ENCODE results near the gene COL6A2.

COL6A2 gene

DNA sequence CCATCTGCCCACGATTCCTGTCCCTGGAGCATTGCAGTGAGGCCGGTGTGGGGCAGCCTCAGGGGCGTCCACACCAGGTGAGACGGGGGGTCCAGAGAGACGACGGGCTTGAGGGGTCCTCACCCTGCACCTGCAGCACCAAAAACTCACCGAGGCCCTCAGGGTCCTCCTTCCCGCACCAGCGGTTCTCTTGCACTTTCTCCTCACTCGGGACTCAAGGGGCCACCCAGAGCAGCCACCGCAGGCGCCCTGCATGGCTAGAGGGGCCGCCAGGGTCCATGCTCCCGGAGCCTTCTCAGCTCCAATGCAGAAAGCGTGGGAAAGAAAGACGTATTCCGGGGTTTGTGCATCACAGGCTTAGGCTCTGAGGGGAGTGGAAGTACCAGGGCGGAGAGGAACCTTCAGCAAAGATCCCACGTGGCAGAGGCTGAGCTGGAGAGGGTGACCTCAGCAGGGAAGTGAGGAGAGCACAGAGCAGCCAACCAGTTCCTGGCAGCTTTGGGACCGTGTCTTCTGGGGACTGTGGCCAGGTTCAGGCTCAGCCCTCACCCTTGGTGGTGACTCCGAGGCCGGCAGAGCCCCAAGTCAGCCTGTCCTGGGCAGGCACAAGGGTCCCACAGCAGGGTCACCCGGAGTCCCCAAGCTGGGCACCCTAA lies 19.5 kb upstream of the COL6A2 start:
- TF ChIP-seq, protein P1, sequence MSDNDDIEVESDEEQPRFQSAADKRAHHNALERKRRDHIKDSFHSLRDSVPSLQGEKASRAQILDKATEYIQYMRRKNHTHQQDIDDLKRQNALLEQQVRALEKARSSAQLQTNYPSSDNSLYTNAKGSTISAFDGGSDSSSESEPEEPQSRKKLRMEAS (IDR thresholded peaks at IDR 0.05) = no peak
- TF ChIP-seq CREB1 (IDR thresholded peaks at IDR 0.05; ENCODE audit: low read depth) = no peak
- TF ChIP-seq ZBTB7A (IDR thresholded peaks at IDR 0.05; ENCODE audit: low read depth) = no peak
- TF ChIP-seq REST (IDR thresholded peaks at IDR 0.05; ENCODE audit: low read depth) = no peak
- no peak for TF ChIP-seq TEAD4 (IDR thresholded peaks at IDR 0.05)
- no peak for TF ChIP-seq EP300 (IDR thresholded peaks at IDR 0.05; ENCODE audit: borderline replicate concordance)
- no peak for TF ChIP-seq NFIC (IDR thresholded peaks at IDR 0.05)
- TF ChIP-seq TCF12 (IDR thresholded peaks at IDR 0.05; ENCODE audit: low read depth) = no peak
- no peak for TF ChIP-seq CEBPB (IDR thresholded peaks at IDR 0.05)
- no peak for TF ChIP-seq EGR1 (IDR thresholded peaks at IDR 0.05)
- no peak for TF ChIP-seq FOXM1 (IDR thresholded peaks at IDR 0.05; ENCODE audit: borderline replicate concordance, low read depth)
- TF ChIP-seq RAD21 (IDR thresholded peaks at IDR 0.05; ENCODE audit: low read depth) = no peak
- no peak for TF ChIP-seq TAF1 (IDR thresholded peaks at IDR 0.05; ENCODE audit: low read depth)
- TF ChIP-seq YY1 (IDR thresholded peaks at IDR 0.05; ENCODE audit: low read depth) = no peak
- TF ChIP-seq, protein P2, sequence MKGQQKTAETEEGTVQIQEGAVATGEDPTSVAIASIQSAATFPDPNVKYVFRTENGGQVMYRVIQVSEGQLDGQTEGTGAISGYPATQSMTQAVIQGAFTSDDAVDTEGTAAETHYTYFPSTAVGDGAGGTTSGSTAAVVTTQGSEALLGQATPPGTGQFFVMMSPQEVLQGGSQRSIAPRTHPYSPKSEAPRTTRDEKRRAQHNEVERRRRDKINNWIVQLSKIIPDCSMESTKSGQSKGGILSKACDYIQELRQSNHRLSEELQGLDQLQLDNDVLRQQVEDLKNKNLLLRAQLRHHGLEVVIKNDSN (IDR thresholded peaks at IDR 0.05) = no peak

DNA sequence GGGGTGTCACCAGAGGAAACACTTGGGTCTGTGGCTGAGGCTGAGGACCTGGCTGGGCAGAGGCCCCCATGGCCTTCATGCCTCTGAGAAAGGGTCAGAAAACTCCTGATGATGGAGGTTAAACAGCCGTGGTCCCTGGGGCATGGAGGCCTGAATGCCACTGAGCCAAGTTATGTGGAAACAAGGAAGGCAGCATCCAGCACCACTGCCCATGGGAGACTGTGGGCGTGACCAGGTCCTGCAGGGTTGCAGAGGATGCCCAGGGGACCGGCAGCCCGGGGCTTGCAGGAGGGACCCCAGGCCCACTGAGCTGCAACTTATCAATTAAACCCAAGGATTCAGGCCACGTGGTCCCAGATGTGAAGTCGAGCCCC lies 18.9 kb upstream of the COL6A2 start:
- TF ChIP-seq EGR1 (IDR thresholded peaks at IDR 0.05) (no peak), CREB1 (IDR thresholded peaks at IDR 0.05; ENCODE audit: low read depth) (no peak), EP300 (IDR thresholded peaks at IDR 0.05; ENCODE audit: borderline replicate concordance) (no peak), REST (IDR thresholded peaks at IDR 0.05; ENCODE audit: low read depth) (no peak), ZBTB7A (IDR thresholded peaks at IDR 0.05; ENCODE audit: low read depth) (no peak), TEAD4 (IDR thresholded peaks at IDR 0.05) (no peak), FOXM1 (IDR thresholded peaks at IDR 0.05; ENCODE audit: borderline replicate concordance, low read depth) (no peak), RAD21 (IDR thresholded peaks at IDR 0.05; ENCODE audit: low read depth) (no peak), TAF1 (IDR thresholded peaks at IDR 0.05; ENCODE audit: low read depth) (no peak), CEBPB (IDR thresholded peaks at IDR 0.05) (no peak), TCF12 (IDR thresholded peaks at IDR 0.05; ENCODE audit: low read depth) (no peak), NFIC (IDR thresholded peaks at IDR 0.05) (no peak), YY1 (IDR thresholded peaks at IDR 0.05; ENCODE audit: low read depth) (no peak)
- TF ChIP-seq, protein P1 (IDR thresholded peaks at IDR 0.05) = no peak
- TF ChIP-seq, protein P2 (IDR thresholded peaks at IDR 0.05) = no peak

- no peak for TF ChIP-seq YY1 (IDR thresholded peaks at IDR 0.05; ENCODE audit: low read depth)
- TF ChIP-seq RAD21 (IDR thresholded peaks at IDR 0.05; ENCODE audit: low read depth) = no peak
- TF ChIP-seq EGR1 (IDR thresholded peaks at IDR 0.05) = no peak
- TF ChIP-seq TAF1 (IDR thresholded peaks at IDR 0.05; ENCODE audit: low read depth) = no peak
- TF ChIP-seq, protein P1 (IDR thresholded peaks at IDR 0.05) = no peak
- no peak for TF ChIP-seq NFIC (IDR thresholded peaks at IDR 0.05)
- no peak for TF ChIP-seq CREB1 (IDR thresholded peaks at IDR 0.05; ENCODE audit: low read depth)
- TF ChIP-seq FOXM1 (IDR thresholded peaks at IDR 0.05; ENCODE audit: borderline replicate concordance, low read depth) = no peak
- TF ChIP-seq CEBPB (IDR thresholded peaks at IDR 0.05) = no peak
- no peak for TF ChIP-seq EP300 (IDR thresholded peaks at IDR 0.05; ENCODE audit: borderline replicate concordance)
- TF ChIP-seq TCF12 (IDR thresholded peaks at IDR 0.05; ENCODE audit: low read depth) = no peak
- TF ChIP-seq, protein P2 (IDR thresholded peaks at IDR 0.05) = no peak
- TF ChIP-seq REST (IDR thresholded peaks at IDR 0.05; ENCODE audit: low read depth) = no peak
- no peak for TF ChIP-seq TEAD4 (IDR thresholded peaks at IDR 0.05)
- no peak for TF ChIP-seq ZBTB7A (IDR thresholded peaks at IDR 0.05; ENCODE audit: low read depth)
Observed at GRCh38 chr21:46079352-46080170, 18.4 kb upstream of the COL6A2 start.

Data from Ishikawa (cell line).